ENCODE results near the gene ELMOD3. TPM values are rescaled to one million over a fixed set of nuclear protein-coding genes. Genes with fewer than 3 reads are reported as not detected.

The ELMOD3 gene
- total and polyA plus RNA-seq, 9 of the 15 experiments (the other 6 are each of a cell fraction or from before 2014, with no cell fraction given), result 2.7 to 18.7 (median 11.6) TPM

GRCh38 chr2:85329181-85329651, 25.4 kb upstream of the ELMOD3 start (continued):
- TF ChIP-seq, protein P1, sequence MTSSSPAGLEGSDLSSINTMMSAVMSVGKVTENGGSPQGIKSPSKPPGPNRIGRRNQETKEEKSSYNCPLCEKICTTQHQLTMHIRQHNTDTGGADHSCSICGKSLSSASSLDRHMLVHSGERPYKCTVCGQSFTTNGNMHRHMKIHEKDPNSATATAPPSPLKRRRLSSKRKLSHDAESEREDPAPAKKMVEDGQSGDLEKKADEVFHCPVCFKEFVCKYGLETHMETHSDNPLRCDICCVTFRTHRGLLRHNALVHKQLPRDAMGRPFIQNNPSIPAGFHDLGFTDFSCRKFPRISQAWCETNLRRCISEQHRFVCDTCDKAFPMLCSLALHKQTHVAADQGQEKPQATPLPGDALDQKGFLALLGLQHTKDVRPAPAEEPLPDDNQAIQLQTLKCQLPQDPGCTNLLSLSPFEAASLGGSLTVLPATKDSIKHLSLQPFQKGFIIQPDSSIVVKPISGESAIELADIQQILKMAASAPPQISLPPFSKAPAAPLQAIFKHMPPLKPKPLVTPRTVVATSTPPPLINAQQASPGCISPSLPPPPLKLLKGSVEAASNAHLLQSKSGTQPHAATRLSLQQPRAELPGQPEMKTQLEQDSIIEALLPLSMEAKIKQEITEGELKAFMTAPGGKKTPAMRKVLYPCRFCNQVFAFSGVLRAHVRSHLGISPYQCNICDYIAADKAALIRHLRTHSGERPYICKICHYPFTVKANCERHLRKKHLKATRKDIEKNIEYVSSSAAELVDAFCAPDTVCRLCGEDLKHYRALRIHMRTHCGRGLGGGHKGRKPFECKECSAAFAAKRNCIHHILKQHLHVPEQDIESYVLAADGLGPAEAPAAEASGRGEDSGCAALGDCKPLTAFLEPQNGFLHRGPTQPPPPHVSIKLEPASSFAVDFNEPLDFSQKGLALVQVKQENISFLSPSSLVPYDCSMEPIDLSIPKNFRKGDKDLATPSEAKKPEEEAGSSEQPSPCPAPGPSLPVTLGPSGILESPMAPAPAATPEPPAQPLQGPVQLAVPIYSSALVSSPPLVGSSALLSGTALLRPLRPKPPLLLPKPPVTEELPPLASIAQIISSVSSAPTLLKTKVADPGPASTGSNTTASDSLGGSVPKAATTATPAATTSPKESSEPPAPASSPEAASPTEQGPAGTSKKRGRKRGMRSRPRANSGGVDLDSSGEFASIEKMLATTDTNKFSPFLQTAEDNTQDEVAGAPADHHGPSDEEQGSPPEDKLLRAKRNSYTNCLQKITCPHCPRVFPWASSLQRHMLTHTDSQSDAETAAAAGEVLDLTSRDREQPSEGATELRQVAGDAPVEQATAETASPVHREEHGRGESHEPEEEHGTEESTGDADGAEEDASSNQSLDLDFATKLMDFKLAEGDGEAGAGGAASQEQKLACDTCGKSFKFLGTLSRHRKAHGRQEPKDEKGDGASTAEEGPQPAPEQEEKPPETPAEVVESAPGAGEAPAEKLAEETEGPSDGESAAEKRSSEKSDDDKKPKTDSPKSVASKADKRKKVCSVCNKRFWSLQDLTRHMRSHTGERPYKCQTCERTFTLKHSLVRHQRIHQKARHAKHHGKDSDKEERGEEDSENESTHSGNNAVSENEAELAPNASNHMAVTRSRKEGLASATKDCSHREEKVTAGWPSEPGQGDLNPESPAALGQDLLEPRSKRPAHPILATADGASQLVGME (CRISPR knock-in tag; IDR thresholded peaks at IDR 0.05), result no peak
- TF ChIP-seq TRIM24 (IDR thresholded peaks at IDR 0.05) (peak; percentile 58 to 75), NFXL1 (CRISPR knock-in tag; IDR thresholded peaks at IDR 0.05) (no peak), RBM34 (IDR thresholded peaks at IDR 0.05; ENCODE audit: borderline replicate concordance, insufficient read depth, low read length) (no peak), EHMT2 (IDR thresholded peaks at IDR 0.05) (peak; percentile 71), SUPT5H (IDR thresholded peaks at IDR 0.05) (no peak), ZNF780A (CRISPR knock-in tag; IDR thresholded peaks at IDR 0.05) (no peak), KDM1A (IDR thresholded peaks at IDR 0.05) (peak; percentile 99), ETV1 (tag; conservative IDR thresholded peaks at IDR 0.05; ENCODE audit: low read depth) (no peak), HDAC6 (IDR thresholded peaks at IDR 0.05; ENCODE audit: low read depth, low read length) (no peak), MAFF (IDR thresholded peaks at IDR 0.05; ENCODE audit: low read length) (peak; percentile 79), ZNF76 (CRISPR knock-in tag; IDR thresholded peaks at IDR 0.05; ENCODE audit: borderline replicate concordance) (no peak), ZNF174 (CRISPR knock-in tag; IDR thresholded peaks at IDR 0.05) (no peak), MTA2 (IDR thresholded peaks at IDR 0.05; ENCODE audit: low read depth) (peak; percentile 74), DACH1 (IDR thresholded peaks at IDR 0.05; ENCODE audit: partially characterized antibody) (peak; percentile 69), MAFG (tag; conservative IDR thresholded peaks at IDR 0.05) (peak; percentile 98), ATF7 (IDR thresholded peaks at IDR 0.05) (0 out of 2 replicates have a peak, but pooled peaks have one; percentile 31), ZNF282 (CRISPR knock-in tag; IDR thresholded peaks at IDR 0.05) (no peak)
- TF ChIP-seq, protein P2, sequence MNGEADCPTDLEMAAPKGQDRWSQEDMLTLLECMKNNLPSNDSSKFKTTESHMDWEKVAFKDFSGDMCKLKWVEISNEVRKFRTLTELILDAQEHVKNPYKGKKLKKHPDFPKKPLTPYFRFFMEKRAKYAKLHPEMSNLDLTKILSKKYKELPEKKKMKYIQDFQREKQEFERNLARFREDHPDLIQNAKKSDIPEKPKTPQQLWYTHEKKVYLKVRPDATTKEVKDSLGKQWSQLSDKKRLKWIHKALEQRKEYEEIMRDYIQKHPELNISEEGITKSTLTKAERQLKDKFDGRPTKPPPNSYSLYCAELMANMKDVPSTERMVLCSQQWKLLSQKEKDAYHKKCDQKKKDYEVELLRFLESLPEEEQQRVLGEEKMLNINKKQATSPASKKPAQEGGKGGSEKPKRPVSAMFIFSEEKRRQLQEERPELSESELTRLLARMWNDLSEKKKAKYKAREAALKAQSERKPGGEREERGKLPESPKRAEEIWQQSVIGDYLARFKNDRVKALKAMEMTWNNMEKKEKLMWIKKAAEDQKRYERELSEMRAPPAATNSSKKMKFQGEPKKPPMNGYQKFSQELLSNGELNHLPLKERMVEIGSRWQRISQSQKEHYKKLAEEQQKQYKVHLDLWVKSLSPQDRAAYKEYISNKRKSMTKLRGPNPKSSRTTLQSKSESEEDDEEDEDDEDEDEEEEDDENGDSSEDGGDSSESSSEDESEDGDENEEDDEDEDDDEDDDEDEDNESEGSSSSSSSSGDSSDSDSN (IDR thresholded peaks at IDR 0.05; ENCODE audit: borderline replicate concordance in 1 of 2, low read depth in 2 of 2, low read length in 2 of 2), result no peak

All from K562 (cell line).